Activated CD8-positive, alpha-beta T cell treated with anti-CD3 and anti-CD28 coated beads for 36 hours (primary cell): Measurements from ENCODE around the gene EPHA1. TPM values are rescaled to one million over a fixed set of nuclear protein-coding genes. Genes with fewer than 3 reads are reported as not detected.

Experiments
- ATAC-seq: fragments of 200-7000 bp; cut with Tn5 transposase; one replicate; pipeline ENCODE4 v1.10.0; 2021; ENCODE audit warnings: mild to moderate bottlenecking, moderate library complexity
- CTCF ChIA-PET: fragments of 350-600 bp; sonication (Branson Sonifier 250); formaldehyde crosslinking; loops from one replicate; lab custom pipeline; 2021; ENCODE audit warnings: antibody characterized with exemption; lab: Charles Lee
- POLR2A ChIA-PET: fragments of 350-600 bp; sonication (Branson Sonifier 250); formaldehyde crosslinking; loops from one replicate; lab custom pipeline; 2021; ENCODE audit warnings: antibody characterized with exemption; lab: Charles Lee
- DNase-seq: peaks from one replicate; pipeline ENCODE4 v3.0.0-alpha.2; 2020
- H3K27ac Mint-ChIP-seq: one replicate; pipeline ENCODE4 v1.8.0; 2021; ENCODE audit warnings: mild to moderate bottlenecking, mixed read lengths
- H3K27me3 Mint-ChIP-seq: one replicate; pipeline ENCODE4 v1.8.0; 2021; ENCODE audit warnings: mixed read lengths
- H3K36me3 Mint-ChIP-seq: one replicate; pipeline ENCODE4 v1.8.0; 2021; ENCODE audit warnings: low read depth, mixed read lengths
- H3K4me1 Mint-ChIP-seq: one replicate; pipeline ENCODE4 v1.8.0; 2021; ENCODE audit warnings: low read depth, mixed read lengths
- H3K4me3 Mint-ChIP-seq: one replicate; pipeline ENCODE4 v1.8.0; 2021; ENCODE audit warnings: mild to moderate bottlenecking, moderate library complexity, mixed read lengths
- H3K9me3 Mint-ChIP-seq: one replicate; pipeline ENCODE4 v1.8.0; 2021; ENCODE audit warnings: mixed read lengths
- CTCF ChIP-seq: fragments of 200-600 bp; IDR thresholded peaks from one replicate; pipeline ENCODE4 v1.8.0; 2022; ENCODE audit warnings: antibody characterized with exemption, mild to moderate bottlenecking
- intact Hi-C: fragments of 100-400 bp; cut with micrococcal nuclease; formaldehyde crosslinking; loops from one replicate; pipeline ENCODE4 v1.10.0; 2022
- microRNA-seq: library from miRNA; unstranded; fragments of <30 nt; microRNA quantifications from one replicate; pipeline ENCODE4 v1.2.0, GENCODE V29; 2022; ENCODE audit warnings: borderline microRNAs expressed, borderline replicate concordance
- total RNA-seq, 2 experiments: library from RNA; stranded (reverse); gene quantifications; one replicate each; pipeline ENCODE4 v1.2.3, GENCODE V29; 2021

EPHA1 gene
- total RNA-seq, 2 experiments from 2014 or later = 2.4 to 2.8 TPM

GRCh38 chr7:143347950-143348349 lies 60.7 kb downstream of the EPHA1 start:
- ATAC-seq = no peak
- no peak for DNase-seq
- H3K36me3 Mint-ChIP-seq = no peaks in the 10 kb centered on the region
- no peak for TF ChIP-seq CTCF
- intact Hi-C loops = no loop called here
- no peak overlapping the region for H3K27ac Mint-ChIP-seq
- no peaks in the 10 kb centered on the region for H3K9me3 Mint-ChIP-seq
- H3K4me3 Mint-ChIP-seq = no peak overlapping the region
- ChIA-PET CTCF (interaction anchor here (1.2 to 4.7 kb wide), 5 partner anchors 12 to 108 kb away, joined by 3 to 42 read pairs (median 7); partner anchors contain the start of gene ZYX), POLR2A (no interaction called here)
- H3K27me3 Mint-ChIP-seq = no peaks in the 10 kb centered on the region
- H3K4me1 Mint-ChIP-seq = peaks cover 7% of the 10 kb centered on the region

GRCh38 chr7:143346018-143346417 lies 62.6 kb downstream of the EPHA1 start:
- no peaks in the 10 kb centered on the region for H3K9me3 Mint-ChIP-seq
- DNase-seq (no peak), ATAC-seq (no peak)
- intact Hi-C loops = no loop called here
- CTCF ChIA-PET = interaction anchor here (0.6 to 4.7 kb wide), 30 partner anchors 8 to 145 kb away, joined by 3 to 42 read pairs (median 4); no protein-coding TSS in a partner anchor
- no peaks in the 10 kb centered on the region for H3K36me3 Mint-ChIP-seq
- POLR2A ChIA-PET = no interaction called here
- H3K4me3 Mint-ChIP-seq = no peak overlapping the region
- no peak for TF ChIP-seq CTCF
- H3K4me1 Mint-ChIP-seq = peaks cover 7% of the 10 kb centered on the region
- no peaks in the 10 kb centered on the region for H3K27me3 Mint-ChIP-seq
- H3K27ac Mint-ChIP-seq = no peak overlapping the region

GRCh38 chr7:143345428-143345900 lies 63.2 kb downstream of the EPHA1 start:
- H3K9me3 Mint-ChIP-seq = no peaks in the 10 kb centered on the region
- TF ChIP-seq CTCF = peak; percentile 67
- ChIA-PET CTCF (interaction anchor here (0.6 to 4.7 kb wide), 34 partner anchors 9 to 145 kb away, joined by 3 to 42 read pairs (median 4); no protein-coding TSS in a partner anchor), POLR2A (interaction anchor here (0.6 kb wide), 1 partner anchor 90 kb away, joined by 3 read pairs; no protein-coding TSS in a partner anchor)
- intact Hi-C loops = no loop called here
- H3K4me3 Mint-ChIP-seq = peak overlapping the region; percentile 65
- no peaks in the 10 kb centered on the region for H3K27me3 Mint-ChIP-seq
- DNase-seq = peak; percentile 82
- ATAC-seq = peak; percentile 100
- peaks cover 7% of the 10 kb centered on the region for H3K4me1 Mint-ChIP-seq
- no peaks in the 10 kb centered on the region for H3K36me3 Mint-ChIP-seq
- no peak overlapping the region for H3K27ac Mint-ChIP-seq

GRCh38 chr7:143343596-143343995 lies 65.1 kb downstream of the EPHA1 start:
- Mint-ChIP-seq H3K27me3 (peaks cover 2% of the 10 kb centered on the region), H3K36me3 (no peaks in the 10 kb centered on the region), H3K4me3 (no peak overlapping the region), H3K4me1 (peaks cover 7% of the 10 kb centered on the region), H3K27ac (no peak overlapping the region), H3K9me3 (no peaks in the 10 kb centered on the region)
- TF ChIP-seq CTCF = no peak
- intact Hi-C loops = no loop called here
- ChIA-PET POLR2A (no interaction called here), CTCF (interaction anchor here (1.0 to 1.7 kb wide), 3 partner anchors 10 to 103 kb away, joined by 3 to 7 read pairs (median 4); no protein-coding TSS in a partner anchor)
- DNase-seq (no peak), ATAC-seq (no peak)

GRCh38 chr7:143341842-143342241 lies 66.8 kb downstream of the EPHA1 start:
- intact Hi-C loops = no loop called here
- Mint-ChIP-seq H3K27me3 (peaks cover 5% of the 10 kb centered on the region), H3K4me1 (peaks cover 7% of the 10 kb centered on the region), H3K9me3 (no peaks in the 10 kb centered on the region), H3K36me3 (no peaks in the 10 kb centered on the region), H3K27ac (no peak overlapping the region), H3K4me3 (no peak overlapping the region)
- TF ChIP-seq CTCF = no peak
- ChIA-PET CTCF (interaction anchor here (0.9 kb wide), 1 partner anchor 101 kb away, joined by 3 read pairs; no protein-coding TSS in a partner anchor), POLR2A (no interaction called here)
- ATAC-seq = no peak
- no peak for DNase-seq

Small RNA genes lying within 50 kb of the gene (microRNA-seq; reads per million reads assigned to microRNA genes)
- gene MIR6892 = not detected

Other genes starting within 250 kb of the EPHA1 start
- gene TAS2R39, start 225.4 kb downstream of the EPHA1 start, total RNA-seq = not detected
- not detected for gene TAS2R40, start 186.8 kb downstream of the EPHA1 start, total RNA-seq
- gene GSTK1, start 145.4 kb downstream of the EPHA1 start, total RNA-seq = 100 to 1,000 TPM; 163 to 171 TPM
- gene TMEM139, start 123.9 kb downstream of the EPHA1 start, total RNA-seq = 1 to 10 TPM; 1.6 to 2.0 TPM
- 10 to 100 TPM; 79.6 to 80.9 TPM for gene CASP2, start 120.5 kb downstream of the EPHA1 start, total RNA-seq
- gene CLCN1, start 92.7 kb downstream of the EPHA1 start, total RNA-seq = under 1 TPM in 1 of 2 experiments, not detected in 1; 0.09 TPM
- 1 to 10 TPM; 2.7 to 2.9 TPM for gene FAM131B, start 46.1 kb downstream of the EPHA1 start, total RNA-seq
- gene ZYX, start 27.5 kb downstream of the EPHA1 start, total RNA-seq = 100 to 1,000 TPM; 111 to 120 TPM
- gene TAS2R60, start 34.6 kb upstream of the EPHA1 start, total RNA-seq = not detected
- gene TAS2R41, start 69.0 kb upstream of the EPHA1 start, total RNA-seq = not detected
- gene CTAGE15, start 162.9 kb upstream of the EPHA1 start, total RNA-seq = under 1 TPM; 0.36 to 0.83 TPM
- gene TCAF2, start 212.1 kb upstream of the EPHA1 start, total RNA-seq = 10 to 100 TPM; 36.4 to 37.2 TPM